HepG2 (cell line): ENCODE measurements around the gene ASAP2. TPM values are rescaled to one million over a fixed set of nuclear protein-coding genes. Genes with fewer than 3 reads are reported as not detected.

Experiments used
- CEBPB ChIP-seq: IDR thresholded peaks from 2 replicates; pipeline ENCODE4 v1.6.1; 2011; ENCODE audit warnings: low read depth, low read length, improper control_type of control experiment, borderline replicate concordance
- CREM ChIP-seq, 2 experiments: sonication (generic) in 1 of 2; formaldehyde crosslinking in 1 of 2; IDR thresholded peaks; 2 replicates each; pipeline versions ENCODE4 v1.4.0 to v1.6.1; 2016 to 2020; ENCODE audit warnings: antibody characterized with exemption in 1 of 2, mild to moderate bottlenecking in 1 of 2, missing genetic modification reagents in 1 of 2
- FOXA3 ChIP-seq: IDR thresholded peaks from 2 replicates; pipeline ENCODE4 v1.6.1; 2016; ENCODE audit warnings: missing genetic modification reagents, missing compliant biosample characterization
- GABPA ChIP-seq, 2 experiments: IDR thresholded peaks; 2 replicates each; pipeline ENCODE4 v1.6.1; 2011 to 2016; ENCODE audit warnings: low read depth in 2 of 2, low read length in 1 of 2, missing biosample characterization in 1 of 2, missing genetic modification characterization in 1 of 2
- GATA4 ChIP-seq: sonication (generic); IDR thresholded peaks from 2 replicates; pipeline ENCODE4 v1.6.1; 2016; ENCODE audit warnings: antibody characterized with exemption, low read depth, borderline replicate concordance
- GPN1 ChIP-seq: sonication (generic); formaldehyde crosslinking; IDR thresholded peaks from 2 replicates; pipeline ENCODE4 v1.5.1; 2020; ENCODE audit warnings: missing genetic modification reagents, borderline replicate concordance
- HNRNPLL ChIP-seq: fragments of 200-400 bp; formaldehyde crosslinking; IDR thresholded peaks from 2 replicates; pipeline ENCODE4 v1.6.1; 2017; ENCODE audit warnings: mild to moderate bottlenecking, low read depth, low read length; ENCODE audit not compliant: poor library complexity, severe bottlenecking
- KAT8 ChIP-seq: IDR thresholded peaks from 2 replicates; pipeline ENCODE4 v1.6.1; 2016; ENCODE audit warnings: missing genetic modification reagents, missing compliant biosample characterization
- KLF16 ChIP-seq, 2 experiments: sonication (generic) in 1 of 2; formaldehyde crosslinking in 1 of 2; IDR thresholded peaks; 2 replicates each; pipeline versions ENCODE4 v1.6.1 to v1.8.0; 2016 to 2023; ENCODE audit warnings: missing genetic modification reagents in 2 of 2, missing compliant biosample characterization in 1 of 2
- MED1 ChIP-seq: sonication (generic); formaldehyde crosslinking; IDR thresholded peaks from 2 replicates; pipeline ENCODE4 v1.4.0; 2020; ENCODE audit warnings: missing genetic modification reagents
- RARA ChIP-seq: IDR thresholded peaks from 2 replicates; pipeline ENCODE4 v1.6.1; 2016; ENCODE audit warnings: missing genetic modification reagents, missing compliant biosample characterization
- SKI ChIP-seq: fragments of 450-650 bp; IDR thresholded peaks from one replicate; pipeline ENCODE4 v1.6.1; 2018; ENCODE audit warnings: mild to moderate bottlenecking; ENCODE audit not compliant: partially characterized antibody
- TCF7 ChIP-seq: sonication (generic); IDR thresholded peaks from 2 replicates; pipeline ENCODE4 v1.6.1; 2016; ENCODE audit warnings: antibody characterized with exemption, low read depth
- TCF7L2 ChIP-seq: IDR thresholded peaks from 2 replicates; pipeline ENCODE4 v1.6.1; 2011; ENCODE audit warnings: mild to moderate bottlenecking, low read depth, low read length, moderate library complexity
- TEAD3 ChIP-seq: optimal IDR thresholded peaks from 2 replicates; pipeline ENCODE3; 2016; ENCODE audit warnings: borderline replicate concordance
- THAP11 ChIP-seq: IDR thresholded peaks from 2 replicates; pipeline ENCODE4 v1.6.1; 2016; ENCODE audit warnings: missing biosample characterization, missing genetic modification reagents
- ZFP1 ChIP-seq: IDR thresholded peaks from 2 replicates; pipeline ENCODE4 v1.6.1; 2016
- ZNF12 ChIP-seq: sonication (generic); formaldehyde crosslinking; IDR thresholded peaks from 2 replicates; pipeline ENCODE4 v1.5.0; 2020; ENCODE audit warnings: missing genetic modification reagents
- polyA plus RNA-seq, 8 experiments: library from polyadenylated mRNA; depleted of rRNA in 3 of 8; stranded (reverse) in 7 of 8; unstranded in 1 of 8; fragments of >200 nt; fragmentation: Illumina TruSeq in 4 of 8; extraction: Trizol in 4 of 8; gene quantifications; 2 replicates each; pipeline versions ENCODE4 v1.2.1 to v1.2.3, GENCODE V29; 2011 to 2016; ENCODE audit warnings: low read depth in 4 of 8, missing spikeins in 1 of 8, mixed read lengths in 1 of 8; ENCODE audit not compliant: insufficient read depth in 1 of 8
- total RNA-seq, 5 experiments: library from RNA; depleted of rRNA; stranded (reverse); fragments of >200 nt; fragmentation: Illumina TruSeq; extraction: Trizol; gene quantifications; 2 replicates each; pipeline ENCODE4 v1.2.3, GENCODE V29; 2016; ENCODE audit warnings: low read depth in 1 of 5
- TF ChIP-seq, protein P1 (sequence below): IDR thresholded peaks from 2 replicates; pipeline ENCODE4 v1.6.1; 2016; ENCODE audit warnings: low read depth, missing genetic modification reagents, missing compliant biosample characterization
- TF ChIP-seq, protein P2 (sequence below): IDR thresholded peaks from 2 replicates; pipeline ENCODE4 v1.4.0; 2020; ENCODE audit warnings: mild to moderate bottlenecking, missing genetic modification reagents
- TF ChIP-seq, protein P3 (sequence below): IDR thresholded peaks from 2 replicates; pipeline ENCODE4 v1.6.1; 2016; ENCODE audit warnings: low read depth, control low read depth

The ASAP2 gene
- total and polyA plus RNA-seq, 2 of the 13 experiments (the other 11 are each of a cell fraction or from before 2014, with no cell fraction given) = 7.3 to 22.3 TPM

DNA sequence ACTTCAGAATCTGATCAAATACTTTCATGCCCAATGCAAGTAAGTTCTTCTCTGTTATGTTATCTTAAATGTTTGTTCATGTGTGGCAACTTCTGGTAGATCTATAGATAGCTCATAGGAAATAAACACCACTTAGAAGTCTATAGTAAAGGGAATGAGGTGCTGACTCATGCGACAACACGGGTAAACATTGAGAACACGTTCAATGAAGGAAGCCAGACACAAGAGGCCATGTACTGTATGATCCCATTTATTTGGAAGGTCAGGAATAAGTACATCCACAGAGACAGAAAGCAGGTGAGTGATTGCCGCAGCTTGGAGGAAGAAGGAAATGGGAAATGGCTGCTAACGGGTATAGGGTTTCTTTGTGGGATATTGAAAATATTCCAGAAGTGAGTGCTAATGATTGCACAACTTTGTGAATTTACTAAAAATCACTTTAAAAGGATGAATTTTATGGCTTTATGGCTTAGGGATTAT lies 121.3 kb downstream of the ASAP2 start (continued):
- TF ChIP-seq, protein P1, sequence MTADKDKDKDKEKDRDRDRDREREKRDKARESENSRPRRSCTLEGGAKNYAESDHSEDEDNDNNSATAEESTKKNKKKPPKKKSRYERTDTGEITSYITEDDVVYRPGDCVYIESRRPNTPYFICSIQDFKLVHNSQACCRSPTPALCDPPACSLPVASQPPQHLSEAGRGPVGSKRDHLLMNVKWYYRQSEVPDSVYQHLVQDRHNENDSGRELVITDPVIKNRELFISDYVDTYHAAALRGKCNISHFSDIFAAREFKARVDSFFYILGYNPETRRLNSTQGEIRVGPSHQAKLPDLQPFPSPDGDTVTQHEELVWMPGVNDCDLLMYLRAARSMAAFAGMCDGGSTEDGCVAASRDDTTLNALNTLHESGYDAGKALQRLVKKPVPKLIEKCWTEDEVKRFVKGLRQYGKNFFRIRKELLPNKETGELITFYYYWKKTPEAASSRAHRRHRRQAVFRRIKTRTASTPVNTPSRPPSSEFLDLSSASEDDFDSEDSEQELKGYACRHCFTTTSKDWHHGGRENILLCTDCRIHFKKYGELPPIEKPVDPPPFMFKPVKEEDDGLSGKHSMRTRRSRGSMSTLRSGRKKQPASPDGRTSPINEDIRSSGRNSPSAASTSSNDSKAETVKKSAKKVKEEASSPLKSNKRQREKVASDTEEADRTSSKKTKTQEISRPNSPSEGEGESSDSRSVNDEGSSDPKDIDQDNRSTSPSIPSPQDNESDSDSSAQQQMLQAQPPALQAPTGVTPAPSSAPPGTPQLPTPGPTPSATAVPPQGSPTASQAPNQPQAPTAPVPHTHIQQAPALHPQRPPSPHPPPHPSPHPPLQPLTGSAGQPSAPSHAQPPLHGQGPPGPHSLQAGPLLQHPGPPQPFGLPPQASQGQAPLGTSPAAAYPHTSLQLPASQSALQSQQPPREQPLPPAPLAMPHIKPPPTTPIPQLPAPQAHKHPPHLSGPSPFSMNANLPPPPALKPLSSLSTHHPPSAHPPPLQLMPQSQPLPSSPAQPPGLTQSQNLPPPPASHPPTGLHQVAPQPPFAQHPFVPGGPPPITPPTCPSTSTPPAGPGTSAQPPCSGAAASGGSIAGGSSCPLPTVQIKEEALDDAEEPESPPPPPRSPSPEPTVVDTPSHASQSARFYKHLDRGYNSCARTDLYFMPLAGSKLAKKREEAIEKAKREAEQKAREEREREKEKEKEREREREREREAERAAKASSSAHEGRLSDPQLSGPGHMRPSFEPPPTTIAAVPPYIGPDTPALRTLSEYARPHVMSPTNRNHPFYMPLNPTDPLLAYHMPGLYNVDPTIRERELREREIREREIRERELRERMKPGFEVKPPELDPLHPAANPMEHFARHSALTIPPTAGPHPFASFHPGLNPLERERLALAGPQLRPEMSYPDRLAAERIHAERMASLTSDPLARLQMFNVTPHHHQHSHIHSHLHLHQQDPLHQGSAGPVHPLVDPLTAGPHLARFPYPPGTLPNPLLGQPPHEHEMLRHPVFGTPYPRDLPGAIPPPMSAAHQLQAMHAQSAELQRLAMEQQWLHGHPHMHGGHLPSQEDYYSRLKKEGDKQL (CRISPR knock-in tag) = peak; percentile 75
- no peak for TF ChIP-seq GABPA (IDR thresholded peaks at IDR 0.05; ENCODE audit: low read depth, low read length)
- 0 out of 2 replicates have a peak, but pooled peaks have one; percentile 40 for TF ChIP-seq GABPA (CRISPR knock-in tag; IDR thresholded peaks at IDR 0.05; ENCODE audit: low read depth)
- peak; percentile 42 for TF ChIP-seq TEAD3 (CRISPR knock-in tag)
- TF ChIP-seq, protein P2, sequence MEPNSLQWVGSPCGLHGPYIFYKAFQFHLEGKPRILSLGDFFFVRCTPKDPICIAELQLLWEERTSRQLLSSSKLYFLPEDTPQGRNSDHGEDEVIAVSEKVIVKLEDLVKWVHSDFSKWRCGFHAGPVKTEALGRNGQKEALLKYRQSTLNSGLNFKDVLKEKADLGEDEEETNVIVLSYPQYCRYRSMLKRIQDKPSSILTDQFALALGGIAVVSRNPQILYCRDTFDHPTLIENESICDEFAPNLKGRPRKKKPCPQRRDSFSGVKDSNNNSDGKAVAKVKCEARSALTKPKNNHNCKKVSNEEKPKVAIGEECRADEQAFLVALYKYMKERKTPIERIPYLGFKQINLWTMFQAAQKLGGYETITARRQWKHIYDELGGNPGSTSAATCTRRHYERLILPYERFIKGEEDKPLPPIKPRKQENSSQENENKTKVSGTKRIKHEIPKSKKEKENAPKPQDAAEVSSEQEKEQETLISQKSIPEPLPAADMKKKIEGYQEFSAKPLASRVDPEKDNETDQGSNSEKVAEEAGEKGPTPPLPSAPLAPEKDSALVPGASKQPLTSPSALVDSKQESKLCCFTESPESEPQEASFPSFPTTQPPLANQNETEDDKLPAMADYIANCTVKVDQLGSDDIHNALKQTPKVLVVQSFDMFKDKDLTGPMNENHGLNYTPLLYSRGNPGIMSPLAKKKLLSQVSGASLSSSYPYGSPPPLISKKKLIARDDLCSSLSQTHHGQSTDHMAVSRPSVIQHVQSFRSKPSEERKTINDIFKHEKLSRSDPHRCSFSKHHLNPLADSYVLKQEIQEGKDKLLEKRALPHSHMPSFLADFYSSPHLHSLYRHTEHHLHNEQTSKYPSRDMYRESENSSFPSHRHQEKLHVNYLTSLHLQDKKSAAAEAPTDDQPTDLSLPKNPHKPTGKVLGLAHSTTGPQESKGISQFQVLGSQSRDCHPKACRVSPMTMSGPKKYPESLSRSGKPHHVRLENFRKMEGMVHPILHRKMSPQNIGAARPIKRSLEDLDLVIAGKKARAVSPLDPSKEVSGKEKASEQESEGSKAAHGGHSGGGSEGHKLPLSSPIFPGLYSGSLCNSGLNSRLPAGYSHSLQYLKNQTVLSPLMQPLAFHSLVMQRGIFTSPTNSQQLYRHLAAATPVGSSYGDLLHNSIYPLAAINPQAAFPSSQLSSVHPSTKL (CRISPR knock-in tag) = peak; percentile 95
- peak; percentile 43 for TF ChIP-seq SKI
- TF ChIP-seq TCF7L2 = no peak
- TF ChIP-seq RARA (CRISPR knock-in tag) = peak; percentile 80
- no peak for TF ChIP-seq ZFP1
- TF ChIP-seq THAP11 (CRISPR knock-in tag) = peak; percentile 57; the same call in 1 of the 2 replicates
- TF ChIP-seq ZNF12 (CRISPR knock-in tag) = peak; percentile 34; the same call in 1 of the 2 replicates
- peak; percentile 55; the same call in 1 of the 2 replicates for TF ChIP-seq CEBPB
- TF ChIP-seq KAT8 (CRISPR knock-in tag) = peak; percentile 57; the same call in 1 of the 2 replicates
- TF ChIP-seq CREM (IDR thresholded peaks at IDR 0.05) = peak; percentile 78
- TF ChIP-seq CREM (CRISPR knock-in tag; IDR thresholded peaks at IDR 0.05) = no peak
- TF ChIP-seq, protein P3, sequence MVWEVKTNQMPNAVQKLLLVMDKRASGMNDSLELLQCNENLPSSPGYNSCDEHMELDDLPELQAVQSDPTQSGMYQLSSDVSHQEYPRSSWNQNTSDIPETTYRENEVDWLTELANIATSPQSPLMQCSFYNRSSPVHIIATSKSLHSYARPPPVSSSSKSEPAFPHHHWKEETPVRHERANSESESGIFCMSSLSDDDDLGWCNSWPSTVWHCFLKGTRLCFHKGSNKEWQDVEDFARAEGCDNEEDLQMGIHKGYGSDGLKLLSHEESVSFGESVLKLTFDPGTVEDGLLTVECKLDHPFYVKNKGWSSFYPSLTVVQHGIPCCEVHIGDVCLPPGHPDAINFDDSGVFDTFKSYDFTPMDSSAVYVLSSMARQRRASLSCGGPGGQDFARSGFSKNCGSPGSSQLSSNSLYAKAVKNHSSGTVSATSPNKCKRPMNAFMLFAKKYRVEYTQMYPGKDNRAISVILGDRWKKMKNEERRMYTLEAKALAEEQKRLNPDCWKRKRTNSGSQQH (CRISPR knock-in tag) = no peak
- no peak for TF ChIP-seq GPN1 (CRISPR knock-in tag)
- peak; percentile 81 for TF ChIP-seq TCF7
- TF ChIP-seq KLF16 (CRISPR knock-in tag; IDR thresholded peaks at IDR 0.05) = peak in 1 of 2 experiments; percentile 63; a peak in 1 of 4 replicates
- TF ChIP-seq FOXA3 (CRISPR knock-in tag) = peak; percentile 95
- TF ChIP-seq HNRNPLL = no peak
- peak; percentile 81 for TF ChIP-seq MED1
- peak; percentile 92 for TF ChIP-seq GATA4
